ENCODE data around the gene BDP1. TPM values are rescaled to one million over a fixed set of nuclear protein-coding genes. Genes with fewer than 3 reads are reported as not detected.
"Not testable (repeated sequence)": the region's sequence is repeated elsewhere in the genome, so short reads cannot be mapped to it uniquely, and the experiment has no call there.

Gene BDP1
- total RNA-seq, 4 donors from 2014 or later: 8.1 to 19.4 (median 14.2) TPM

DNA sequence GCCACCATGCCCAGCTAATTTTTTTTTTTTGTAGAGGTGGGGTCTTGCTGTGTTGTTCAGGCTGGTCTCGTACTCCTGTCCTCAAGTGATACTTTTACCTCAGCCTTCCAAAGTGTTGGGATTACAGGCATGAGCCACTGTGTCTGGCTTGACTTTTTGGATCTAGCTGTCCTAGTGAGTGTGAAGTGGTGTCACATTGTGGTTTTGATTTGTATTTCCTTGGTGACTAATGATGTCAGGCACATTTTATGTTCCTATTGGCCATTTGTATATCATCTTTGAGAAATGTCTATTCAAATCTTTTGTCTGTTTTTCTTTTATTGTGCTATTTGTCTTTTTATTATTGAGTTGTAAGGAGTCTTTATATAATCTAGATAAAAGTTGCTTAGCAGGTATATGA, 78.2 kb downstream of the BDP1 start:
- Histone ChIP-seq H3K36me3 (peaks cover 0 to 16% of the 10 kb centered on the region in 2 donors), H3K27me3 (no peaks in the 10 kb centered on the region)
- in situ Hi-C loops (cut with MboI; ENCODE audit: low sequenced_read_pairs in 4 of 4): no loop called here

DNA sequence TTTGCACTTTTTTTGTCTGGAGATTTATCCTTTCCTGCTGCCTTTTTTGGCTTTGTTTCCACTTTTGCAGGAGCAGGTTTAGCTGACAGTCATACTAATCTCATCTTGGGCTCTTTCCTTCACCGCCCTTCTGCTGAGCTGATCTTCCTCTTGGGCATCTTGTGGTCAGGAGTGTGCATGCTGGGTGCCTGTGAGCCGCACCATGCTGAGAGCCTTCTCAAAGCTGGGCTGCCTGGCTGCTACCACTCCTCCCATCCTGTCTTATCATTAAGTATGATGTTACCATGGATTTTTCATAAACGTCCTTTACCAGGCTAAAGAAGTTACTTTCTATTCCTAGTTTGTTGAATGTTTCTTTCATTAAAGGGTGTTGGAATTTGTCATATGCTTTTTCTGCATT, 82.2 kb downstream of the BDP1 start:
- in situ Hi-C loops (cut with MboI; ENCODE audit: low sequenced_read_pairs in 4 of 4): no loop called here
- no peak for DNase-seq
- Histone ChIP-seq H3K4me1 (peaks cover 10 to 11% of the 10 kb centered on the region in 2 donors), H3K4me3 (no peak overlapping the region), H3K9me3 (no peaks in the 10 kb centered on the region), H3K36me3 (peaks cover 0 to 40% of the 10 kb centered on the region in 2 donors), H3K27me3 (no peaks in the 10 kb centered on the region), H3K27ac (no peak overlapping the region)
- ATAC-seq: no peak
- TF ChIP-seq, protein P1, sequence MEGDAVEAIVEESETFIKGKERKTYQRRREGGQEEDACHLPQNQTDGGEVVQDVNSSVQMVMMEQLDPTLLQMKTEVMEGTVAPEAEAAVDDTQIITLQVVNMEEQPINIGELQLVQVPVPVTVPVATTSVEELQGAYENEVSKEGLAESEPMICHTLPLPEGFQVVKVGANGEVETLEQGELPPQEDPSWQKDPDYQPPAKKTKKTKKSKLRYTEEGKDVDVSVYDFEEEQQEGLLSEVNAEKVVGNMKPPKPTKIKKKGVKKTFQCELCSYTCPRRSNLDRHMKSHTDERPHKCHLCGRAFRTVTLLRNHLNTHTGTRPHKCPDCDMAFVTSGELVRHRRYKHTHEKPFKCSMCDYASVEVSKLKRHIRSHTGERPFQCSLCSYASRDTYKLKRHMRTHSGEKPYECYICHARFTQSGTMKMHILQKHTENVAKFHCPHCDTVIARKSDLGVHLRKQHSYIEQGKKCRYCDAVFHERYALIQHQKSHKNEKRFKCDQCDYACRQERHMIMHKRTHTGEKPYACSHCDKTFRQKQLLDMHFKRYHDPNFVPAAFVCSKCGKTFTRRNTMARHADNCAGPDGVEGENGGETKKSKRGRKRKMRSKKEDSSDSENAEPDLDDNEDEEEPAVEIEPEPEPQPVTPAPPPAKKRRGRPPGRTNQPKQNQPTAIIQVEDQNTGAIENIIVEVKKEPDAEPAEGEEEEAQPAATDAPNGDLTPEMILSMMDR (IDR thresholded peaks at IDR 0.05 in 4 of 5, conservative IDR thresholded peaks at IDR 0.05 in 1 of 5): no peak
- TF ChIP-seq POLR2A (IDR thresholded peaks at IDR 0.05): no peak
- intact Hi-C loops (cut with DNase I; ENCODE audit: low total_unique reads): no loop called here

More for the DNA sequence above, 78.2 kb downstream of the BDP1 start:
- H3K27ac ChIP-seq: peak overlapping the region; percentile 58 to 73 (median 70)
- DNase-seq (no peak), ATAC-seq (peak; percentile 84 to 92)
- H3K9me3 ChIP-seq: no peaks in the 10 kb centered on the region
- H3K4me3 ChIP-seq: no peak overlapping the region
- intact Hi-C loops (cut with DNase I; ENCODE audit: low total_unique reads): no loop called here
- TF ChIP-seq, protein P1 (IDR thresholded peaks at IDR 0.05 in 4 of 5, conservative IDR thresholded peaks at IDR 0.05 in 1 of 5): no peak
- no peak for TF ChIP-seq POLR2A (IDR thresholded peaks at IDR 0.05)
- H3K4me1 ChIP-seq: peaks cover 10 to 14% of the 10 kb centered on the region in 2 donors

DNA sequence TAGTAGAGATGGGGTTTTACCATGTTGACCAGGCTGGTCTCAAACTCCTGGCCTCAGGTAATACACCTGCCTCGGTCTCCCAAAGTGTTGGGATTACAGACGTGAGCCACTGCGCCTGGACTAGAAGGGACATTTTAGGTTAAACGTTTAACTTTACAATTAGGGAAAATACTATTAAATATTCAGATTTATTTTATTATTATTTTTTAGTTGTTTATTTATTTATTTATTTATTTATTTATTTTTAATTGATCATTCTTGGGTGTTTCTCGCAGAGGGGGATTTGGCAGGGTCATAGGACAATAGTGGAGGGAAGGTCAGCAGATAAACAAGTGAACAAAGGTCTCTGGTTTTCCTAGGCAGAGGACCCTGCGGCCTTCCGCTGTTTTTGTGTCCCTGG, 95.4 kb downstream of the BDP1 start:
- H3K9me3 ChIP-seq; in situ Hi-C loops (cut with MboI; ENCODE audit: low sequenced_read_pairs in 4 of 4); H3K4me1 ChIP-seq; ATAC-seq; H3K27ac ChIP-seq; H3K27me3 ChIP-seq; H3K4me3 ChIP-seq; DNase-seq; intact Hi-C loops (cut with DNase I; ENCODE audit: low total_unique reads): not testable (repeated sequence)
- H3K36me3 ChIP-seq: peaks cover 0 to 64% of the 10 kb centered on the region in 2 donors

DNA sequence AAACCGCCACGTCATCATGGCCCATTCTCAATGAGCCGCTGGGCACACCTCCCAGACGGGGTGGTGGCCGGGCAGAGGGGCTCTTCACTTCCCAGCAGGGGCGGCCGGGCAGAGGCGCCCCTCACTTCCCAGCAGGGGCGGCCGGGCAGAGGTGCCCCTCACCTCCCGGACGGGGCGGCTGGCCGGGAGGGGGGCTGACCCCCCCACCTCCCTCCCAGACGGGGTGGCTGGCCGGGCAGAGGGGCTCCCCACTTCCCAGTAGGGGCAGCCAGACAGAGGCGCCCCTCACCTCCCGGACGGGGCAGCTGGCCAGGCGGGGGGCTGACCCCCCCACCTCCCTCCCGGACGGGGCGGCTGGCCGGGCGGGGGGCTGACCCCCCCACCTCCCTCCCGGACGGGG, 96.1 kb downstream of the BDP1 start:
- H3K27ac ChIP-seq; H3K9me3 ChIP-seq; ATAC-seq; H3K27me3 ChIP-seq; H3K4me3 ChIP-seq; DNase-seq; H3K4me1 ChIP-seq; in situ Hi-C loops (cut with MboI; ENCODE audit: low sequenced_read_pairs in 4 of 4); intact Hi-C loops (cut with DNase I; ENCODE audit: low total_unique reads): not testable (repeated sequence)
- H3K36me3 ChIP-seq: peaks cover 0 to 62% of the 10 kb centered on the region in 2 donors

DNA sequence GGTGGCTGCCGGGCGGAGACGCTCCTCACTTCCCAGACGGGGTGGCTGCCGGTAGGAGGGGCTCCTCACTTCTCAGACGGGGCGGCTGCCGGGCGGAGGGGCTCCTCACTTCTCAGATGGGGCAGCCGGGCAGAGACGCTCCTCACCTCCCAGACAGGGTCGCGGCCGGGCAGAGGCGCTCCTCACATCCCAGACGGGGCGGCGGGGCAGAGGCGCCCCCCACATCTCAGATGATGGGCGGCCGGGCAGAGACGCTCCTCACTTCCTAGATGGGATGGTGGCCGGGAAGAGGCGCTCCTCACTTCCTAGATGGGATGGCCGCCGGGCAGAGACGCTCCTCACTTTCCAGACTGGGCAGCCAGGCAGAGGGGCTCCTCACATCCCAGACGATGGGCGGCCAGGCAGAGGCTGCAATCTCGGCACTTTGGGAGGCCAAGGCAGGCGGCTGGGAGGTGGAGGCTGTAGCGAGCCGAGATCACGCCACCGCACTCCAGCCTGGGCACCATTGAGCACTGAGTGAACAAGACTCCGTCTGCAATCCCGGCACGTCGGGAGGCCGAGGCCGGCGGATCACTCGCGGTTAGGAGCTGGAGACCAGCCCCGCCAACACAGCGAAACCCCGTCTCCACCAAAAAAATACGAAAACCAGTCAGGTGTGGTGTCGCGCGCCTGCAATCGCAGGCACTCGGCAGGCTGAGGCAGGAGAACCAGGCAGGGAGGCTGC, 96.7 kb downstream of the BDP1 start:
- H3K9me3 ChIP-seq; ATAC-seq; H3K27ac ChIP-seq; intact Hi-C loops (cut with DNase I; ENCODE audit: low total_unique reads); H3K4me1 ChIP-seq; H3K27me3 ChIP-seq; in situ Hi-C loops (cut with MboI; ENCODE audit: low sequenced_read_pairs in 4 of 4); DNase-seq; H3K4me3 ChIP-seq: not testable (repeated sequence)
- peaks cover 0 to 62% of the 10 kb centered on the region in 2 donors for H3K36me3 ChIP-seq

DNA sequence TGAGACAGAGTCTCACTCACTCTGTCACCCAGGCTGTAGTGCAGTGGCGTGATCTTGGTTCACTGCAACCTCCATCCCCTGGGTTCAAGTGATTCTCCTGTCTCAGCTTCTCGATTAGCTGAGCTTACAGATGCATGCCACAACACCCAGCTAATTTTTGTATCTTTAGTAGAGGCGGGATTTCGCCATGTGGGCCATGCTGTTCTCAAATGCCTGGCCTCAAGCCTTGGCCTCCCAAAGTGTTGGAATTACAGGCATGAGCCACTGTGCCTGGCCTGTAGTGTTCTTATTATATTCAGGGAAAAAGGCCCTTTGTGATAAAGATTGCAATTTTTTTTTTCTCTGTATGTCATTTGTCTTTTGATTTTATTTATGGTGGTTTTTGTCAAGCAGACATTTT, 107.7 kb downstream of the BDP1 start:
- Histone ChIP-seq H3K36me3 (peaks cover 2 to 69% of the 10 kb centered on the region in 2 donors), H3K27ac (no peak overlapping the region)
- intact Hi-C loops (cut with DNase I; ENCODE audit: low total_unique reads): no loop called here

More for the DNA sequence above, 107.7 kb downstream of the BDP1 start:
- H3K4me3 ChIP-seq: no peak overlapping the region
- in situ Hi-C loops (cut with MboI; ENCODE audit: low sequenced_read_pairs in 4 of 4): no loop called here
- no peak for TF ChIP-seq POLR2A (IDR thresholded peaks at IDR 0.05)
- TF ChIP-seq, protein P1 (IDR thresholded peaks at IDR 0.05 in 4 of 5, conservative IDR thresholded peaks at IDR 0.05 in 1 of 5): no peak
- no peaks in the 10 kb centered on the region for H3K9me3 ChIP-seq
- H3K4me1 ChIP-seq: no peaks in the 10 kb centered on the region
- DNase-seq (no peak), ATAC-seq (no peak)
- no peaks in the 10 kb centered on the region for H3K27me3 ChIP-seq
